Stimulated activated naive CD8-positive, alpha-beta T cell treated with anti-CD3 and anti-CD28 coated beads, Interleukin-15, amount 100 ng/mL, for 72 hours (primary cell): ENCODE data around the gene TMEM107.

Experiments used
- ATAC-seq: fragments of 150-1000 bp; cut with Tn5 transposase; 2 replicates; pipeline ENCODE4 v1.10.0; 2021; ENCODE audit warnings: mild to moderate bottlenecking, moderate library complexity
- DNase-seq, 2 donors: peaks; one replicate each; pipeline ENCODE4 v3.0.0; 2021 to 2022
- H3K27ac Mint-ChIP-seq, 2 donors: one replicate each; pipeline ENCODE4 v1.8.0; 2022; ENCODE audit warnings: mild to moderate bottlenecking in 2 of 2, mixed read lengths in 2 of 2, moderate library complexity in 2 of 2
- H3K27me3 Mint-ChIP-seq: one replicate; pipeline ENCODE4 v1.8.0; 2022; ENCODE audit warnings: mixed read lengths
- H3K4me1 Mint-ChIP-seq: one replicate; pipeline ENCODE4 v1.8.0; 2022; ENCODE audit warnings: mild to moderate bottlenecking, mixed read lengths
- H3K4me3 Mint-ChIP-seq, 2 donors: one replicate each; pipeline ENCODE4 v1.8.0; 2022; ENCODE audit warnings: mild to moderate bottlenecking in 2 of 2, mixed read lengths in 2 of 2, moderate library complexity in 1 of 2
- H3K9me3 Mint-ChIP-seq, 2 donors: one replicate each; pipeline ENCODE4 v1.8.0; 2022; ENCODE audit warnings: mixed read lengths in 2 of 2

Gene TMEM107

GRCh38 chr17:8206536-8206935, 30.4 kb upstream of the TMEM107 start:
- H3K4me3 Mint-ChIP-seq = peak overlapping the region in 1 of 2 donors; percentile 34
- H3K27ac Mint-ChIP-seq = peak overlapping the region in 1 of 2 donors; percentile 55
- no peak for DNase-seq
- ATAC-seq = no peak
- no peaks in the 10 kb centered on the region for H3K9me3 Mint-ChIP-seq
- no peaks in the 10 kb centered on the region for H3K27me3 Mint-ChIP-seq
- H3K4me1 Mint-ChIP-seq = peaks cover 54% of the 10 kb centered on the region

DNA sequence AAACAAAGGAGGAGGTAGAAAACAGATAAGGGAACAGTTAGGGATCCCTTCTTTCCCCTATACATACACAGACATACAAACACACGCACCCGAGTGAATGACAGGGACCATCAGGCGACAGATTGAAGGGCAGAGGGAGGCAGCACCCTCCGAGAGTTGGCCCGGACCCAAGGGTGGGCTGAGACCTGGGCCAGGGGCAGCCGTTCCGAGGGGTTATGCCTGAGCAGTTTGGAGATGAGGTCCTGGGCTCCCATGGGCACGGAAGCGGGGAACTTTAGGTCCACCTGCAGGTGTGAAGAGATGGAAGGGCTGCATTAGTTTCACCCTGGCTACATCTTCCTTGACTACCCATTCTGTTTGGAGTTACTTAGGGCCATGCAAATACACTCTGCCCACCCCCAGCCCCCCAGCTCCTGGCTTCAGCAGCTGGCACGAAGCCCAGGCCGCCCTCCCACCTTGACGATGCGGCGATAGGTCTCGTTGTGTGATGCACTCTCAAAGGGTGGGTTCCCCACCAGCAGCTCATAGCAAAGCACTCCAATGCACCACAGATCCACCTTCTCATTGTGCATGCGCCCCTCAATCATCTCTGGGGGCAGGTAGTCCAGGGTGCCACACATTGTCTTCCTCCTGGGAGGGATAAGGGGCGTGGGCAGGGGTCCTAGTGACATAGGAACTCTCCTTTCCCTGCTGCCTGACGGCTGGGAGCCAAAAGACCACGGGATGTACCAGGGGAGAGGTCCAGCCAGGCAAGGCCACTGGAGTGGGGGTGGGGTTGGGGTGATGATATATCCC, 28.8 kb upstream of the TMEM107 start:
- Mint-ChIP-seq H3K27me3 (no peaks in the 10 kb centered on the region), H3K4me3 (no peak overlapping the region), H3K4me1 (peaks cover 45% of the 10 kb centered on the region), H3K27ac (no peak overlapping the region), H3K9me3 (no peaks in the 10 kb centered on the region)
- ATAC-seq = no peak
- no peak for DNase-seq

DNA sequence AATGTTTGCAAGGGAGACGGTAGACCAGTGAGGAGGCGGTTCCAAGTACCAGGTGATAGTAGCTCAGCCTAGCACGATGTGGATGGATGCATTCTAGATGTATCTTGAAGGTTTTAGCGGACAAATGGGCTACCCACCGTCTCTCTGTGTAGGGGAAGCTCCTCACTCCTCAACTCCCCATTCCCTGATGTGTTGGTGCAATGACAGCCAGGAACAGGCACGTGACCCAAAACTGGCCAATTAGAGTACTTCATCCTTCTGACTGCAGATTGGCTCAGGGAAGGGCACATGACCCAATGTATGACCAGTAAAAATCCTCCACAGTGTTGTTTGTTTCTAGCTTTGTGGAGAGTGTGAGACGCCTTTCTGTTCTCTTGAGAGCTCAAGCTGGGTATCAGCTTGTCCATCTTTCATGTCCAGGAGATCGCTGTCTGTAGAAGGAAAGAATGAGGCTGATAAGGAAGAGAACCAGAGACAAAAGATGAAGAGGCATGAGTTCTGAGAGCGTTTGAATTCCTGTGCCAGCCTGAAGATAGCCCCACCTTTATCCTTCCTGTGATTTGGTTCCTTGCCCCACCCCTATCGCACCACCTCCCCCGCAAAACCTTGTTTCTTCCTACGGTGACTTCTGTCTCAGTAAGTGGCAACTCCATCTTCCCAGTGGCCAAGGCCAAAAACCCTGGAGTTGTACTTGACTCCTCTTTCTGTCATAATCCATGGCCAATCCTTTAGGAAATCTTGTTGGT, 16.1 kb upstream of the TMEM107 start:
- Mint-ChIP-seq H3K27ac (no peak overlapping the region), H3K4me3 (no peak overlapping the region), H3K9me3 (no peaks in the 10 kb centered on the region), H3K27me3 (no peaks in the 10 kb centered on the region), H3K4me1 (peaks cover 13% of the 10 kb centered on the region)
- ATAC-seq = peak; percentile 60
- peak; percentile 53 to 77 for DNase-seq

DNA sequence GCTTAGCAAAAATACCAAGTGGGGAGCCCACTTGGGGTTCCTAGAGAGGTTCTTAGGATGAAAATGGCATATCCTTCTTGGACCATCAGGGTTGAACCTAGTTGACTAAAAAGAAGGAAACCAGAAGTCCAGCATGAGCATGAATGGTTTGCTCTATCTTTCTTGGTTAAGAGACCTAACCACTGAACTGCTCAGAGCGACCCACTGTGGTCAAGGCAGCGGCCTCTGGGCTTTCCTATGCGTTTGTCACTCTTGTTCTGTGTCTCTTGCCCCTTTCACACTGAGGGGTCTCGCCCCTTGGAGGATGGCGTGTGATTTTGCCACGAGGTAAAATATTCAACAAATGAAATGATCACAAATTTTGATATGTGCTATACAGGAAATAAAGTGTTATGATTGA, 14.3 kb upstream of the TMEM107 start:
- H3K4me3 Mint-ChIP-seq = no peak overlapping the region
- no peak for DNase-seq
- no peaks in the 10 kb centered on the region for H3K4me1 Mint-ChIP-seq
- ATAC-seq = no peak
- no peak overlapping the region for H3K27ac Mint-ChIP-seq
- H3K27me3 Mint-ChIP-seq = no peaks in the 10 kb centered on the region
- H3K9me3 Mint-ChIP-seq = no peaks in the 10 kb centered on the region

GRCh38 chr17:8189711-8190477, 13.7 kb upstream of the TMEM107 start, which contains the start of gene BORCS6:
BORCS6 (minus strand) TSS chr17:8190180; CDS start chr17:8190140, 40 bp downstream.
- Mint-ChIP-seq H3K4me1 (no peaks in the 10 kb centered on the region), H3K9me3 (no peaks in the 10 kb centered on the region), H3K27me3 (no peaks in the 10 kb centered on the region), H3K4me3 (no peak within 1 kb of the TSS), H3K27ac (peak within 1 kb of the TSS; percentile 93 to 98)
- DNase-seq (peak; percentile 93 to 97), ATAC-seq (peak; percentile 73)

DNA sequence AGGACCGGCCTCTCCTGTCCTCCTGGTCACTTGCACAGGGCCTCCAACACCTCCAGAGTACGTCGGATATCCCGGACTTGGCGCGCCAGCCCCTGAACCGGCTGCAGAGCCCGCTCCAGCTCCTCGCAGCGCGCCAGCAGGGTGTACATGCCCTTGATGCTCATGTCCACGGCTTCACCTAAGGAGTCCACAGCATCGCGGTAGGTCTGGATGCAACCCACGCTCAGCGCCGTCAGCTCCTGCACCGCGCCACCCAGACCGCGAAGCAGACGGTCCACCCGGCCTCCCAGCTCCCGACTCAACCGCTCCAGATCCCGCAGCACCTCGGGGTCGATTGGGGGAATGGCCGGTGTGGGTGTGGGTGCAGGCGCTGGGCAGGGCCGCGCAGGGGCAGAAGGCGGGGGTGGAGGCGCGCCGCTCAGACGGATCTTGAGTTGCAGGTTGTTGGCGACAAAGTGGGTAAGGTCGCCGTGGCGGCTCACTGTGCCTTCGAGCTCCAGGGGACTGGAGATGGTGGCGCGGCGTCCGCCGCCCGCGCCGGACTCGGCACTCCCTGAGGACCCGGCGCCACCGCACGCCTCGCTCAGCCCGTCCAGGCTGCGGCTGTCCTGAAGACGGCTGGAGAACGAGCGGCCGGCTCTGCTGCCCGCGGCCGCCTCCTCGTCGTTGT, 13.0 kb upstream of the TMEM107 start:
- ATAC-seq = no peak
- Mint-ChIP-seq H3K4me3 (no peak overlapping the region), H3K9me3 (no peaks in the 10 kb centered on the region), H3K27ac (peak overlapping the region; percentile 59 to 98), H3K27me3 (no peaks in the 10 kb centered on the region), H3K4me1 (no peaks in the 10 kb centered on the region)
- DNase-seq = peak; percentile 51 to 67

GRCh38 chr17:8188263-8188839, 12.2 kb upstream of the TMEM107 start:
- ATAC-seq = no peak
- H3K4me1 Mint-ChIP-seq = peaks cover 6% of the 10 kb centered on the region
- H3K27me3 Mint-ChIP-seq = no peaks in the 10 kb centered on the region
- H3K27ac Mint-ChIP-seq = no peak overlapping the region
- H3K4me3 Mint-ChIP-seq = no peak overlapping the region
- no peaks in the 10 kb centered on the region for H3K9me3 Mint-ChIP-seq
- DNase-seq = peak; percentile 25 to 36

GRCh38 chr17:8187517-8188262, 11.5 kb upstream of the TMEM107 start:
- Mint-ChIP-seq H3K4me1 (peaks cover 6% of the 10 kb centered on the region), H3K27me3 (no peaks in the 10 kb centered on the region)

GRCh38 chr17:8186787-8187516, 10.8 kb upstream of the TMEM107 start:
- peaks cover 8% of the 10 kb centered on the region for H3K4me1 Mint-ChIP-seq
- DNase-seq (peak; percentile 95 to 96), ATAC-seq (peak; percentile 57)
- no peaks in the 10 kb centered on the region for H3K9me3 Mint-ChIP-seq
- no peak overlapping the region for H3K27ac Mint-ChIP-seq
- H3K27me3 Mint-ChIP-seq = no peaks in the 10 kb centered on the region
- no peak overlapping the region for H3K4me3 Mint-ChIP-seq

More at GRCh38 chr17:8187517-8188262, 11.5 kb upstream of the TMEM107 start:
- Mint-ChIP-seq H3K27ac (no peak overlapping the region), H3K4me3 (no peak overlapping the region), H3K9me3 (no peaks in the 10 kb centered on the region)
- ATAC-seq = peak; percentile 45
- peak; percentile 91 to 92 for DNase-seq

DNA sequence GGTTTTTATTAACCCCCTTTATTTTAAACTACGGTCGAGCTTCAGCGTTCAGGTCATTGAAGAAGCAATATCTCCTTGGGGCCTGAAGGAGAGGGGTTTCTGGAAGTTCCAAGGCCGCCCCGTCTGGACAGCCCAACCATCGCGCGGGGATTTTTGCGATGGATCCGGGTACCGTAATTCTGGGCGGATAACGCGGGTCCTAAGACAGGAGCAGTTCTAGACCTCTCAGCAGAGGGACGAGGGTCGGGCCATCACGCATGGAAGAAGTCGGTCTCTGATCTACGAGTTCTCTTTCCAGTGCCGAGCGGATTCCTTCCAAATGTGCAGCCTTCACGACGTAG, 10.2 kb upstream of the TMEM107 start:
- DNase-seq (no peak), ATAC-seq (peak; percentile 9)
- Mint-ChIP-seq H3K27me3 (no peaks in the 10 kb centered on the region), H3K9me3 (no peaks in the 10 kb centered on the region), H3K27ac (no peak overlapping the region), H3K4me1 (peaks cover 14% of the 10 kb centered on the region), H3K4me3 (no peak overlapping the region)

DNA sequence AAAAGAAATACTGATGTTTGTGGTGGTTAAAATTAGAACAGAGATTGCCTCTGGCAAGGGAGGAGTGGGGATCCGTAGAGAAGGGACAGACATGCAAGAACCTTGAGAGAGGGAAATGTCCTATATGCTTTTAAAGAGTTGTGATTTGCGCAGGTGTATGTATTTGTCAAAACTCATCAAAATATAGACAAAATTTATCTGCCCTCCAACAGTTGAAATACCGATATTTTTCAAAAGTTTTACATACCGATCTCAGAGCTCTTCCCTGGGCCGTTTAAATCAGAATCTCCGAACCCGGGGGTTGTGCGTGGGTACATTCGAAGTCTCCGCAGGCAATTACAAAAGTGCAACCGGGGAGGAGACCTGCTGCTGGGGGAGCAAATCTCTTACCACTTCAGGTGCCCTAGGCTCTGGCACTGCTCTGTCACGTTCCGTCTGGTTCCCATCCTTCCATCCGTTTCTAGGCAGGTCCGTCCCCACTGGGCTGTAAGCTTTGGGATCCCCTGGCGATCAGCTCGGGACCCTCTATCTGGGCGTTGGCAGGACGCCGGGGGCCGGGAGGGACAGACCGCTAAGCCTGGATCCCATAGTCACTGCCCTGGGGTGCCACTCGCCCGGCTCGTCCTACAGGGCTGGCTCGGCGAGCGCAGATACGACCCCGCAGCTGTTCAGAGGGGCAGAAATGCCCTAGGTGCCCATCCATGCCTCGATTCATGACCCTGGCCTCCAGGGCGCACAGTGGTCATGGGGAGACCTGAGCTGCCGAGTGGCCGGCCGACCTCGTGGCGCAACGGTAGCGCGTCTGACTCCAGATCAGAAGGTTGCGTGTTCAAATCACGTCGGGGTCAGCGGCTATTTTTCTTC, 9.6 kb upstream of the TMEM107 start:
- DNase-seq (peak; percentile 91 to 94), ATAC-seq (peak; percentile 10)
- H3K4me3 Mint-ChIP-seq = no peak overlapping the region
- H3K9me3 Mint-ChIP-seq = no peaks in the 10 kb centered on the region
- no peak overlapping the region for H3K27ac Mint-ChIP-seq
- peaks cover 14% of the 10 kb centered on the region for H3K4me1 Mint-ChIP-seq
- H3K27me3 Mint-ChIP-seq = no peaks in the 10 kb centered on the region

GRCh38 chr17:8176998-8177731, 985 bp upstream of the TMEM107 start:
- ATAC-seq (no peak), DNase-seq (no peak)
- Mint-ChIP-seq H3K27ac (peak overlapping the region in 1 of 2 donors; percentile 95), H3K27me3 (no peaks in the 10 kb centered on the region), H3K4me3 (peak overlapping the region; percentile 95 to 96), H3K4me1 (peaks cover 50% of the 10 kb centered on the region), H3K9me3 (no peaks in the 10 kb centered on the region)
